SH-SY5Y (cell line): ENCODE data around the gene TTF2.

Source experiments
- GATA2 ChIP-seq: IDR thresholded peaks from 2 replicates; pipeline ENCODE4 v1.6.1; 2011; ENCODE audit warnings: mild to moderate bottlenecking, low read depth, low read length
- GATA3 ChIP-seq: IDR thresholded peaks from 2 replicates; pipeline ENCODE4 v1.6.1; 2011; ENCODE audit warnings: low read depth, mild to moderate bottlenecking, low read length, moderate library complexity

DNA sequence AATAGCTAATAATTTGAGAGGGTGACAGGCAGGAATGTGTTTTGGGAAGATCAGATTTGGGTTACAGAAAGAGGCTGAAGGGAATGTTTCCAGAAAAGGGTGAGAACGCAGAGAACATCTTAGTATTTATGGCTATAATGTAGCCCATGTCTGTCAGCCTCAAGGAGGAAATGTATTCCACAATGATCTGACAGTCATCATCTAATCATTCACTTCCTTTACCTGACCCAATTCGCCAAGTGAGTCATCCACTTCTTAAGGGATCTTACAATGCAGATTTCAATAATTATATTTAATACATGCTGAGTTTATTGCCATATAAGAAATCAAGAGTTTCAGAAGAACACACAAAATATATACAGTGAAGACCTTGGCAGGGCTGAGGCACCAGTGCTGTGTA, 50.6 kb downstream of the TTF2 start:
- TF ChIP-seq GATA2 (no peak), GATA3 (no peak)
